GM12891 (cell line): Measurements from ENCODE around the gene HACD2.

Experiments used
- POLR2A ChIP-seq: IDR thresholded peaks from 2 replicates; pipeline ENCODE4 v1.6.1; 2011; ENCODE audit warnings: low read depth, low read length, control low read depth
- POLR2AphosphoS5 ChIP-seq: IDR thresholded peaks from 2 replicates; pipeline ENCODE4 v1.6.1; 2011; ENCODE audit warnings: low read depth, low read length, control low read depth
- TAF1 ChIP-seq: IDR thresholded peaks from 2 replicates; pipeline ENCODE4 v1.6.1; 2011; ENCODE audit warnings: low read depth, low read length, control low read depth

DNA sequence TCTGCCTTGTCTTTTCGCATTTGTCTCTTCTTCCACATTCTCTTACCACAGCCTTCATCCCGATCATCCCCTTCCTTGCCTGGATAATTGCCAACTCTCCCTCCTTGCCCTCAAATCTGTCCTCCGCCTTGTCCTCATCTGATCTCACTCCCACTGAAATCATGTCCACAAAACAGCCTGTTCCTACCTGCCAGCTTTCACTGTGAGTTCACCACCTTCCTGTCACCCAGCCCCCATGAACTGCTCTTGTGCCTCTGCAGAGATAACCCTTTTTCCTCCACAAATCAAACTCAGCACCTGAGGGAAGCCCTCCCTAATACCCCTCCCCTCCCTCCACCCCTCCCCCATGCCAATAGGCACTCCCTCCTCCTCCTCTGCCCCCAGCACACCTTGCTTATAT, 131.2 kb downstream of the HACD2 start:
- no peak for TF ChIP-seq POLR2A
- no peak for TF ChIP-seq POLR2AphosphoS5
- TF ChIP-seq TAF1 = no peak
